HG03045 (cell line): ENCODE results near the gene CCL21.

Experiments used
- ATAC-seq: cut with Tn5 transposase; IDR thresholded peaks from one replicate; pipeline ENCODE4 v1.9.1; 2021; ENCODE audit warnings: mild to moderate bottlenecking, moderate library complexity; ENCODE audit not compliant: unreplicated experiment

The CCL21 gene

GRCh38 chr9:34675048-34675714, 34.8 kb downstream of the CCL21 start:
- no peak for ATAC-seq

GRCh38 chr9:34674440-34674839, 35.5 kb downstream of the CCL21 start:
- no peak for ATAC-seq

- ATAC-seq: no peak
These were observed 38.6 kb downstream of the CCL21 start for GRCh38 chr9:34671307-34671706.

GRCh38 chr9:34669809-34670562, 40.0 kb downstream of the CCL21 start:
- no peak for ATAC-seq

GRCh38 chr9:34665381-34666250, 44.3 kb downstream of the CCL21 start:
- peak; percentile 69 for ATAC-seq

GRCh38 chr9:34665067-34665380, 44.9 kb downstream of the CCL21 start:
- ATAC-seq: peak; percentile 19

GRCh38 chr9:34664281-34665066, 45.5 kb downstream of the CCL21 start:
- ATAC-seq: peak; percentile 47

- ATAC-seq: no peak
These were observed 46.7 kb downstream of the CCL21 start for GRCh38 chr9:34663303-34663605.

GRCh38 chr9:34662526-34663302, 47.2 kb downstream of the CCL21 start, which contains the start of gene CCL27:
Gene CCL27, minus strand, starts transcription at chr9:34662657. Its CDS starts 24 bp downstream, at chr9:34662633.
- ATAC-seq: no peak

- no peak for ATAC-seq
These were observed 50.2 kb downstream of the CCL21 start for GRCh38 chr9:34659592-34660253.
